ENCODE results near the gene SAMD11. TPM values are rescaled to one million over a fixed set of nuclear protein-coding genes. Genes with fewer than 3 reads are reported as not detected.

SAMD11 gene
- total and polyA plus RNA-seq, 2 of the 8 experiments (the other 6 are each of a cell fraction or from before 2014, with no cell fraction given) = 0.18 to 0.30 TPM

- Histone ChIP-seq H3K23ac (ENCODE audit: insufficient read length) (no peak overlapping the region), H3K14ac (ENCODE audit: insufficient read length) (no peak overlapping the region), H2BK12ac (ENCODE audit: low read depth, low read length) (no peak overlapping the region), H3K27me3 (replicated peaks in 1 of 4; ENCODE audit: control insufficient read depth in 3 of 4, extremely low read depth in 1 of 4, insufficient read depth in 3 of 4, low read length in 3 of 4) (peaks cover 24 to 56% (median 44%) of the 10 kb centered on the region in 4 experiments), H3K4me3 (ENCODE audit: extremely low read depth in 1 of 4, insufficient read depth in 2 of 4, low read depth in 3 of 4, low read length in 4 of 4) (no peak overlapping the region), H4K5ac (ENCODE audit: insufficient read length, low read depth, low read length) (no peak overlapping the region), H3K9me3 (ENCODE audit: insufficient read depth in 2 of 2, low read depth in 1 of 2, low read length in 1 of 2) (no peaks in the 10 kb centered on the region), H3K27ac (ENCODE audit: low read depth, low read length) (no peak overlapping the region), H2AFZ (ENCODE audit: low read length) (no peak overlapping the region), H3K36me3 (ENCODE audit: control insufficient read depth in 2 of 4, insufficient read depth in 4 of 4, low read length in 3 of 4) (no peaks in the 10 kb centered on the region), H2BK5ac (ENCODE audit: low read depth, low read length) (no peak overlapping the region), H3K23me2 (ENCODE audit: low read depth, low read length) (peaks cover 2% of the 10 kb centered on the region; the same call in 1 of the 2 replicates), H2BK20ac (ENCODE audit: low read length) (no peak overlapping the region), H3K4ac (replicated peaks; ENCODE audit: insufficient read length, low read depth, low read length) (no peak overlapping the region), H4K20me1 (replicated peaks in 1 of 2; ENCODE audit: control insufficient read depth in 1 of 2, insufficient read depth in 2 of 2, low read length in 2 of 2) (peaks cover 3 to 9% of the 10 kb centered on the region in 2 experiments), H2AK5ac (ENCODE audit: low read depth, low read length) (no peak overlapping the region), H3K56ac (replicated peaks; ENCODE audit: insufficient read length, low read depth, low read length) (no peak overlapping the region), H3K9ac (replicated peaks in 1 of 4; ENCODE audit: extremely low read depth in 1 of 4, low read depth in 3 of 4, low read length in 3 of 4) (no peak overlapping the region), H3K4me1 (replicated peaks in 1 of 4; ENCODE audit: control insufficient read depth in 3 of 4, insufficient read depth in 4 of 4, low read length in 3 of 4) (peaks cover 0 to 5% (median 2%) of the 10 kb centered on the region in 4 experiments; a peak in 4 of 7 replicates), H2BK120ac (replicated peaks; ENCODE audit: low read depth, low read length) (no peak overlapping the region), H2BK15ac (ENCODE audit: low read length) (no peak overlapping the region), H3K79me1 (ENCODE audit: low read depth, low read length) (no peaks in the 10 kb centered on the region), H3K79me2 (ENCODE audit: control insufficient read depth in 1 of 2, insufficient read depth in 2 of 2, low read length in 2 of 2) (no peaks in the 10 kb centered on the region), H4K91ac (replicated peaks; ENCODE audit: insufficient read length, low read length) (no peak overlapping the region), H4K8ac (ENCODE audit: extremely low read depth, insufficient read depth, low read length) (no peak overlapping the region), H3K4me2 (ENCODE audit: insufficient read depth in 1 of 2, low read depth in 2 of 2, low read length in 2 of 2) (no peak overlapping the region), H3K18ac (ENCODE audit: extremely low read depth, low read length) (no peak overlapping the region)
- FAIRE-seq (no peak), DNase-seq (ENCODE audit: low read depth in 1 of 2, low spot score in 2 of 2) (peak in 1 of 2 experiments; percentile 46)
- CTCF ChIA-PET (ENCODE audit: partially characterized antibody) = interaction anchor here (0.6 to 4.1 kb wide), 11 partner anchors 9 to 74 kb away, joined by 3 to 20 read pairs (median 5); partner anchors contain the start of gene SAMD11
- WGBS, 2 experiments (ENCODE audit: extremely low coverage in 1 of 2, insufficient coverage in 1 of 2, insufficient read length in 1 of 2, insufficient replicate concordance in 2 of 2, low coverage in 1 of 2, low lambda C conversion rate in 2 of 2, missing lambda C conversion rate in 1 of 2) = 81% methylated on average over 20 of the region's 20 CpGs; no CpG with 5 or more reads in 1 of the 2 experiments
- no peak for TF ChIP-seq TAF7 (optimal IDR thresholded peaks at IDR 0.05; ENCODE audit: borderline replicate concordance, low read depth, low read length)
- POLR2A ChIA-PET (ENCODE audit: partially characterized antibody) = interaction anchor here (0.8 to 1.4 kb wide), 5 partner anchors 11 to 128 kb away, joined by 3 to 4 read pairs (median 3); no protein-coding TSS in a partner anchor
Measured at GRCh38 chr1:906600-907420, 16.9 kb upstream of the SAMD11 start.
